Liver (tissue), 9 donors: ENCODE results near the gene FRMD1. TPM values are rescaled to one million over a fixed set of nuclear protein-coding genes. Genes with fewer than 3 reads are reported as not detected.

Source experiments
- DNase-seq: peaks from one replicate; pipeline ENCODE4 v3.0.0-alpha.2; 2017; ENCODE audit warnings: low spot score
- H3K27ac ChIP-seq, 2 donors: one replicate each; pipeline ENCODE4 v1.7.0; 2013; ENCODE audit warnings: inconsistent platforms in 2 of 2, low read length in 2 of 2, control low read depth in 1 of 2, low read depth in 1 of 2, mild to moderate bottlenecking in 1 of 2
- H3K27me3 ChIP-seq, 4 donors: one replicate each; pipeline versions ENCODE4 v1.6.1 to v1.7.0; 2013; ENCODE audit warnings: low read length in 3 of 4, inconsistent platforms in 1 of 4, mild to moderate bottlenecking in 1 of 4, moderate library complexity in 1 of 4; ENCODE audit not compliant: control insufficient read depth in 4 of 4, insufficient read depth in 4 of 4
- H3K36me3 ChIP-seq, 4 donors: one replicate each; pipeline versions ENCODE4 v1.6.1 to v1.7.0; 2013; ENCODE audit warnings: low read length in 3 of 4, mild to moderate bottlenecking in 3 of 4, low read depth in 1 of 4, moderate library complexity in 1 of 4; ENCODE audit not compliant: control insufficient read depth in 4 of 4, insufficient read depth in 3 of 4
- H3K4me1 ChIP-seq, 4 donors: one replicate each; pipeline versions ENCODE4 v1.6.1 to v1.7.0; 2013; ENCODE audit warnings: low read length in 3 of 4, mild to moderate bottlenecking in 3 of 4, moderate library complexity in 1 of 4; ENCODE audit not compliant: control insufficient read depth in 4 of 4, insufficient read depth in 4 of 4
- H3K4me3 ChIP-seq, 3 donors: one replicate each; pipeline versions ENCODE4 v1.6.1 to v1.7.0; 2013; ENCODE audit warnings: low read length in 3 of 3, control low read depth in 1 of 3, low read depth in 1 of 3, mild to moderate bottlenecking in 1 of 3
- H3K9ac ChIP-seq, 2 donors: one replicate each; pipeline ENCODE4 v1.7.0; 2013; ENCODE audit warnings: low read length in 2 of 2, mild to moderate bottlenecking in 2 of 2, moderate library complexity in 2 of 2, control low read depth in 1 of 2, low read depth in 1 of 2
- H3K9me3 ChIP-seq, 4 donors: one replicate each; pipeline versions ENCODE4 v1.6.1 to v1.7.0; 2013; ENCODE audit warnings: low read length in 3 of 4; ENCODE audit not compliant: control insufficient read depth in 4 of 4
- EGR1 ChIP-seq, 2 donors: IDR thresholded peaks; 2 replicates each; pipeline ENCODE4 v1.6.1; 2016 to 2018; ENCODE audit warnings: antibody characterized with exemption in 2 of 2, low read depth in 2 of 2
- FOXA1 ChIP-seq: IDR thresholded peaks from 2 replicates; pipeline ENCODE4 v1.6.1; 2016; ENCODE audit warnings: antibody characterized with exemption
- FOXA2 ChIP-seq: IDR thresholded peaks from 2 replicates; pipeline ENCODE4 v1.6.1; 2016; ENCODE audit warnings: antibody characterized with exemption
- GABPA ChIP-seq, 2 donors: IDR thresholded peaks in 1 of 2; conservative IDR thresholded peaks in 1 of 2; 2 replicates each; pipeline ENCODE4 v1.6.1; 2016; ENCODE audit warnings: antibody characterized with exemption in 2 of 2, mild to moderate bottlenecking in 1 of 2, moderate library complexity in 1 of 2
- HNF4A ChIP-seq, 2 donors: conservative IDR thresholded peaks; 2 replicates each; pipeline ENCODE4 v1.6.1; 2016; ENCODE audit warnings: antibody characterized with exemption in 2 of 2, mild to moderate bottlenecking in 2 of 2
- HNF4G ChIP-seq: IDR thresholded peaks from 2 replicates; pipeline ENCODE4 v1.6.1; 2016; ENCODE audit warnings: antibody characterized with exemption
- JUND ChIP-seq, 2 donors: IDR thresholded peaks; 2 replicates each; pipeline ENCODE4 v1.6.1; 2016; ENCODE audit warnings: antibody characterized with exemption in 2 of 2
- MAX ChIP-seq: IDR thresholded peaks from 2 replicates; pipeline ENCODE4 v1.6.1; 2016; ENCODE audit warnings: antibody characterized with exemption
- NR2F2 ChIP-seq: IDR thresholded peaks from 2 replicates; pipeline ENCODE4 v1.6.1; 2016; ENCODE audit warnings: antibody characterized with exemption
- RAD21 ChIP-seq, 2 donors: IDR thresholded peaks; 2 replicates each; pipeline ENCODE4 v1.6.1; 2016; ENCODE audit warnings: antibody characterized with exemption in 2 of 2, mild to moderate bottlenecking in 2 of 2
- RXRA ChIP-seq, 2 donors: IDR thresholded peaks; 2 replicates each; pipeline ENCODE4 v1.6.1; 2017 to 2018; ENCODE audit warnings: antibody characterized with exemption in 2 of 2, mild to moderate bottlenecking in 1 of 2
- SP1 ChIP-seq: IDR thresholded peaks from 2 replicates; pipeline ENCODE4 v1.6.1; 2018; ENCODE audit warnings: antibody characterized with exemption, mild to moderate bottlenecking
- TAF1 ChIP-seq: conservative IDR thresholded peaks from 2 replicates; pipeline ENCODE4 v1.6.1; 2016; ENCODE audit warnings: antibody characterized with exemption, mild to moderate bottlenecking
- YY1 ChIP-seq: IDR thresholded peaks from 2 replicates; pipeline ENCODE4 v1.6.1; 2016; ENCODE audit warnings: antibody characterized with exemption, mild to moderate bottlenecking
- WGBS: extraction: QIAGEN DNeasy Blood & Tissue Kit; methylation state at CpG from one replicate; pipeline ENCODE4 v1.1.7; 2013; 5-methylcytosine and 5-hydroxymethylcytosine counted together
- polyA plus RNA-seq, 2 donors: library from polyadenylated mRNA; stranded (reverse) in 1 of 2; unstranded in 1 of 2; fragments of 200-250 nt in 1 of 2; fragments of >200 nt in 1 of 2; fragmentation: Nextera tagmentation in 1 of 2; extraction: Ambion mirVana in 1 of 2; gene quantifications; one replicate each; pipeline versions ENCODE4 v1.2.1 to v1.2.3, GENCODE V29; 2013 to 2015
- total RNA-seq, 2 donors: library from RNA; depleted of rRNA; stranded (reverse); fragments of >200 nt; gene quantifications; one replicate each; pipeline ENCODE4 v1.2.3, GENCODE V29; 2014
- TF ChIP-seq, protein P1 (sequence below): IDR thresholded peaks from 2 replicates; pipeline ENCODE4 v1.6.1; 2016; ENCODE audit warnings: antibody characterized with exemption
- TF ChIP-seq, protein P2 (sequence below): IDR thresholded peaks from 2 replicates; pipeline ENCODE4 v1.6.1; 2016; ENCODE audit warnings: antibody characterized with exemption, mild to moderate bottlenecking
- TF ChIP-seq, protein P3 (sequence below): IDR thresholded peaks from 2 replicates; pipeline ENCODE4 v1.6.1; 2016; ENCODE audit warnings: antibody characterized with exemption
- TF ChIP-seq, protein P4 (sequence below): fragments of 150-350 bp; IDR thresholded peaks from 2 replicates; pipeline ENCODE4 v1.5.1; 2017; ENCODE audit warnings: improper control_type of control experiment, low read depth, low read length; ENCODE audit not compliant: missing input control
- donor health status: healthy.
- donor health status: healthy.
- donor health status: healthy.
- donor health status: healthy.
- donor health status: healthy.

Gene FRMD1
- total and polyA plus RNA-seq, 4 donors, result 0.04 to 0.17 (median 0.12) TPM

GRCh38 chr6:168056892-168057527, 22.0 kb downstream of the FRMD1 start:
- H3K4me3 ChIP-seq, result no peak overlapping the region
- no peak overlapping the region for H3K9ac ChIP-seq
- no peaks in the 10 kb centered on the region for H3K9me3 ChIP-seq
- H3K36me3 ChIP-seq, result no peaks in the 10 kb centered on the region
- no peaks in the 10 kb centered on the region for H3K4me1 ChIP-seq
- TF ChIP-seq MAX, result no peak
- TF ChIP-seq FOXA2, result no peak
- TF ChIP-seq, protein P1, sequence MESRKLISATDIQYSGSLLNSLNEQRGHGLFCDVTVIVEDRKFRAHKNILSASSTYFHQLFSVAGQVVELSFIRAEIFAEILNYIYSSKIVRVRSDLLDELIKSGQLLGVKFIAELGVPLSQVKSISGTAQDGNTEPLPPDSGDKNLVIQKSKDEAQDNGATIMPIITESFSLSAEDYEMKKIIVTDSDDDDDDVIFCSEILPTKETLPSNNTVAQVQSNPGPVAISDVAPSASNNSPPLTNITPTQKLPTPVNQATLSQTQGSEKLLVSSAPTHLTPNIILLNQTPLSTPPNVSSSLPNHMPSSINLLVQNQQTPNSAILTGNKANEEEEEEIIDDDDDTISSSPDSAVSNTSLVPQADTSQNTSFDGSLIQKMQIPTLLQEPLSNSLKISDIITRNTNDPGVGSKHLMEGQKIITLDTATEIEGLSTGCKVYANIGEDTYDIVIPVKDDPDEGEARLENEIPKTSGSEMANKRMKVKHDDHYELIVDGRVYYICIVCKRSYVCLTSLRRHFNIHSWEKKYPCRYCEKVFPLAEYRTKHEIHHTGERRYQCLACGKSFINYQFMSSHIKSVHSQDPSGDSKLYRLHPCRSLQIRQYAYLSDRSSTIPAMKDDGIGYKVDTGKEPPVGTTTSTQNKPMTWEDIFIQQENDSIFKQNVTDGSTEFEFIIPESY, result no peak
- TF ChIP-seq, protein P2, sequence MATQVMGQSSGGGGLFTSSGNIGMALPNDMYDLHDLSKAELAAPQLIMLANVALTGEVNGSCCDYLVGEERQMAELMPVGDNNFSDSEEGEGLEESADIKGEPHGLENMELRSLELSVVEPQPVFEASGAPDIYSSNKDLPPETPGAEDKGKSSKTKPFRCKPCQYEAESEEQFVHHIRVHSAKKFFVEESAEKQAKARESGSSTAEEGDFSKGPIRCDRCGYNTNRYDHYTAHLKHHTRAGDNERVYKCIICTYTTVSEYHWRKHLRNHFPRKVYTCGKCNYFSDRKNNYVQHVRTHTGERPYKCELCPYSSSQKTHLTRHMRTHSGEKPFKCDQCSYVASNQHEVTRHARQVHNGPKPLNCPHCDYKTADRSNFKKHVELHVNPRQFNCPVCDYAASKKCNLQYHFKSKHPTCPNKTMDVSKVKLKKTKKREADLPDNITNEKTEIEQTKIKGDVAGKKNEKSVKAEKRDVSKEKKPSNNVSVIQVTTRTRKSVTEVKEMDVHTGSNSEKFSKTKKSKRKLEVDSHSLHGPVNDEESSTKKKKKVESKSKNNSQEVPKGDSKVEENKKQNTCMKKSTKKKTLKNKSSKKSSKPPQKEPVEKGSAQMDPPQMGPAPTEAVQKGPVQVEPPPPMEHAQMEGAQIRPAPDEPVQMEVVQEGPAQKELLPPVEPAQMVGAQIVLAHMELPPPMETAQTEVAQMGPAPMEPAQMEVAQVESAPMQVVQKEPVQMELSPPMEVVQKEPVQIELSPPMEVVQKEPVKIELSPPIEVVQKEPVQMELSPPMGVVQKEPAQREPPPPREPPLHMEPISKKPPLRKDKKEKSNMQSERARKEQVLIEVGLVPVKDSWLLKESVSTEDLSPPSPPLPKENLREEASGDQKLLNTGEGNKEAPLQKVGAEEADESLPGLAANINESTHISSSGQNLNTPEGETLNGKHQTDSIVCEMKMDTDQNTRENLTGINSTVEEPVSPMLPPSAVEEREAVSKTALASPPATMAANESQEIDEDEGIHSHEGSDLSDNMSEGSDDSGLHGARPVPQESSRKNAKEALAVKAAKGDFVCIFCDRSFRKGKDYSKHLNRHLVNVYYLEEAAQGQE, result no peak
- TF ChIP-seq JUND (IDR thresholded peaks at IDR 0.05), result no peak
- TF ChIP-seq HNF4A (conservative IDR thresholded peaks at IDR 0.05), result no peak
- TF ChIP-seq FOXA1, result no peak
- no peak for TF ChIP-seq TAF1
- no peak overlapping the region for H3K27ac ChIP-seq
- WGBS, result 93% methylated on average over 24 of the region's 24 CpGs
- no peaks in the 10 kb centered on the region for H3K27me3 ChIP-seq
- no peak for DNase-seq

DNA sequence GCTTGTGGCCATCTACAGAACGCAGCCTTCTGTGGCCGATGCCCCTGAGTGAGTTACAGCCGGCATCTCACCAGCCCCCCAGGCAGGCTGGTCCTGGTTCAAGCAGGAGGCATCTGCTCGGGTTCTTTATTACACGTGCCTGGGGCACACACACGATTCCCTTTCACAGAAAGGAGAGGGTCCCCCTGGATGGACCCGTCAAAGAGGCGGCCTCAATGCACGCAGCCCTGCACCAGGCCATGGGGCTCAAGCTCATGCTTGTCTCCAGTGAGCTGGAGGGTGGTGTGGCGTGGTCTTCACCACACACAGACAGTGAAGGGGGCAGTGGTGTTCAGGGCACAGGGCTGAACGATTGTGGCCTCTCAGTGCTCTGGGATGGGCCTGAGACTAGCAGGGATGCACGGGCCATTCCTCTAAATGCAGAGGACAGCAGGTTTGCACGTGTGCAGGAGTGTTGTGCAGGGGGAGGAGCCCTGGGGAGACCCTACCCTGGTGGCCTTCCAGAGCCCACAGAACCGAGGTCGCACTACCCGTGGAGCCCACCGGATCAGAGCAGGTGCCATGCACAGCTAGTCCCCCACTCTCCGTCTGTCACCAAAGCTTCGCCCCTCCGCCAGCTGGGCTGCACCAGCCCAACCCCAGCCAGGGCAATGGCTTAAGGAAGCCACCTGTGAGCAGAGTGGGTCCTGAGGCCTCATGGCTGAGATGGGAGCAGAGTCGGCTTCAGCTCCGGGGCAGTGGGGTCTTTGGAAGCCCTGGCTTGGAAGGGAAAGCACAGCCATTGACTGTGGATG, 23.1 kb downstream of the FRMD1 start:
- Histone ChIP-seq H3K27ac (no peak overlapping the region), H3K36me3 (no peaks in the 10 kb centered on the region), H3K27me3 (no peaks in the 10 kb centered on the region), H3K9ac (no peak overlapping the region), H3K4me3 (no peak overlapping the region), H3K4me1 (no peaks in the 10 kb centered on the region), H3K9me3 (no peaks in the 10 kb centered on the region)
- 95% methylated on average over 22 of the region's 22 CpGs for WGBS
- DNase-seq, result no peak
- no peak for TF ChIP-seq GABPA (IDR thresholded peaks at IDR 0.05 in 1 of 2, conservative IDR thresholded peaks at IDR 0.05 in 1 of 2)
- TF ChIP-seq NR2F2, result no peak
- no peak for TF ChIP-seq HNF4A (conservative IDR thresholded peaks at IDR 0.05)
- no peak for TF ChIP-seq HNF4G
- TF ChIP-seq YY1, result no peak
- TF ChIP-seq FOXA1, result no peak
- TF ChIP-seq, protein P3, sequence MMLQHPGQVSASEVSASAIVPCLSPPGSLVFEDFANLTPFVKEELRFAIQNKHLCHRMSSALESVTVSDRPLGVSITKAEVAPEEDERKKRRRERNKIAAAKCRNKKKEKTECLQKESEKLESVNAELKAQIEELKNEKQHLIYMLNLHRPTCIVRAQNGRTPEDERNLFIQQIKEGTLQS, result no peak
- TF ChIP-seq EGR1 (IDR thresholded peaks at IDR 0.05; ENCODE audit: low read depth in 2 of 2), result no peak
- no peak for TF ChIP-seq FOXA2
- TF ChIP-seq RXRA (IDR thresholded peaks at IDR 0.05), result no peak
- TF ChIP-seq RAD21 (IDR thresholded peaks at IDR 0.05), result no peak
- TF ChIP-seq, protein P2, result no peak
- TF ChIP-seq, protein P4, sequence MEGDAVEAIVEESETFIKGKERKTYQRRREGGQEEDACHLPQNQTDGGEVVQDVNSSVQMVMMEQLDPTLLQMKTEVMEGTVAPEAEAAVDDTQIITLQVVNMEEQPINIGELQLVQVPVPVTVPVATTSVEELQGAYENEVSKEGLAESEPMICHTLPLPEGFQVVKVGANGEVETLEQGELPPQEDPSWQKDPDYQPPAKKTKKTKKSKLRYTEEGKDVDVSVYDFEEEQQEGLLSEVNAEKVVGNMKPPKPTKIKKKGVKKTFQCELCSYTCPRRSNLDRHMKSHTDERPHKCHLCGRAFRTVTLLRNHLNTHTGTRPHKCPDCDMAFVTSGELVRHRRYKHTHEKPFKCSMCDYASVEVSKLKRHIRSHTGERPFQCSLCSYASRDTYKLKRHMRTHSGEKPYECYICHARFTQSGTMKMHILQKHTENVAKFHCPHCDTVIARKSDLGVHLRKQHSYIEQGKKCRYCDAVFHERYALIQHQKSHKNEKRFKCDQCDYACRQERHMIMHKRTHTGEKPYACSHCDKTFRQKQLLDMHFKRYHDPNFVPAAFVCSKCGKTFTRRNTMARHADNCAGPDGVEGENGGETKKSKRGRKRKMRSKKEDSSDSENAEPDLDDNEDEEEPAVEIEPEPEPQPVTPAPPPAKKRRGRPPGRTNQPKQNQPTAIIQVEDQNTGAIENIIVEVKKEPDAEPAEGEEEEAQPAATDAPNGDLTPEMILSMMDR, result no peak
- TF ChIP-seq SP1, result no peak
